NCI-H2227 treated with DMSO at 0.1 percent for 48 hours (cell line): ENCODE results near the gene SCMH1.
"Not testable (repeated sequence)": the region's sequence is repeated elsewhere in the genome, so short reads cannot be mapped to it uniquely, and the experiment has no call there.

Experiments
- DNase-seq: peaks from one replicate; lab custom pipeline; 2025; lab: John Stamatoyannopoulos, UW

The SCMH1 gene

GRCh38 chr1:41241749-41242341 lies at the start of gene SCMH1:
Gene SCMH1, minus strand, starts transcription at chr1:41242306. Its CDS starts 56,173 bp downstream, at chr1:41186133.
- peak; percentile 69 for DNase-seq

- no peak for DNase-seq
Measured at GRCh38 chr1:41291195-41291594, 49.1 kb upstream of the SCMH1 start.

DNA sequence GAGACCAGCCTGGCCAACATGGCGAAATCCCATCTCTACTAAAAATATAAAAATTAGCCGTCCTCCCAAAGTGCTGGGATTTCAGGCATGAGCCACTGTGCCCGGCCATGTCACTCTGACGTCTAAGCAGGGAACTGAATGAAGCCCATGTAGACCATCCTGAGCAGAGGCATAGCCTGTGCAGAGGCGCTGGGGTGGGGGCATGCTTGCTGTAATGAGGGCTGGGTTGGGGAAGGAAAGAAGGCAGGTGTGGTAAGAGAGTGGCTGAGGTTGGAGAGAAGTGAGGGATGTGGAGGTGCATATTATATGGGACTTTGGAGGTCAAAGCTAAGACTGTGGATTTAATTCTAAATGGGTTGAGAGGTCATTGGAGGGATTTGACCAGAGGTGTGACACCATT lies 47.1 kb upstream of the SCMH1 start:
- no peak for DNase-seq

DNA sequence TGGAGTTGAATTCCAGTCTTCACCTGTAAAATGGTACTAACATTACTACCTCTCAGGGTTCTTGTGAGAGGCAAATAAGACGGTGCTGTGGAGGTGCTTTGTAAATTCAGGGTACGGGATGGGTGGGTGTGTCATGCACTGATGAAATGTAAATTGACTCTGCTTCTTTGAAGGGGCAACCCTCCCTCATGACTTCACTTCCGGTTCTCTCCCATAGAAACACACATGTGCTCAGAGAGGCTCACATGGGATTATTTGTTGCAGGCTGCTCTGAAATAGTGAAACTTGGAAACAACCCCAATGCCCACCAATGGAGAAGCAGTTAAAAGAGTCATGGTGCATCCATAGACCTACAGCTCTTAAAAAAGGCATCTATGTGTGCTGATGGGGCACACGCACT lies 44.9 kb upstream of the SCMH1 start:
- no peak for DNase-seq

GRCh38 chr1:41286486-41286885 lies 44.4 kb upstream of the SCMH1 start:
- DNase-seq = no peak

DNA sequence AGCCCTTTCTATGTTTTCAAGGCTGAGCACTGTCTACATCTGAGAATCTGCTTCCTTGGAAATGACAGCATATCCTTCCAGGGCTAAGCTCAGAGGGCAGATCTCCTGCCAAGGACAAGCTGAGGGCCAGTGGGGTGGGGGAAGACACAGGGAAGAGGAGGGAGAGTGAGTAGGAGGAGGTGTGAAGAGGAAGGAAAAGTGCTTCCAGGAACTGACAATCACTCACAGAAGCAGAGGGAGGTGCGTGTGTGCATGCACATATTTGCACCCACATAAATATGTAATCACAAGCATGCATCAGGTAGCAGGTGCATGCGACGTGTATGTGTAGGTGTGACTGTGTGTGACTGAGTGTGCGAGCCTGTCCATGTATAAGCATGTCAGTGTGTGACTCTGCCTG lies 43.7 kb upstream of the SCMH1 start:
- no peak for DNase-seq

DNA sequence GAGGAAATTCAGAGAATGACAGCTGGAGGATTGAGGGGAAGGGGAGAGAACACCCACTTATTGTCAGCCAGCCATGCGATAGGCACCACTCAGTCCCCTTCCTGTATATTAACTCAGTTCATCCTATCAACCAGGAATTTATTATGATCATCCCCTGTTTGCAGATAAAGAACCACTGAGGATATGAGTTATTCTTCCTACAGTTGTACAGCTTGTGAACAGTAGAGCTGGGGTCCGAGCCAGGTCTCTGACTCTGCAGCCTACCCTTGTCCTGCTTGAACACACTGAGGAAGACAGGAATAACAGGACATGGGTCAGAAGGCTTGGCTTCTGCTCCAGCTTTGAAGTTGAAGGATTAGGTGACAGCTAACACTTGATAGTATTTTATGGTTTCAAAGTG lies 42.0 kb upstream of the SCMH1 start:
- no peak for DNase-seq

DNA sequence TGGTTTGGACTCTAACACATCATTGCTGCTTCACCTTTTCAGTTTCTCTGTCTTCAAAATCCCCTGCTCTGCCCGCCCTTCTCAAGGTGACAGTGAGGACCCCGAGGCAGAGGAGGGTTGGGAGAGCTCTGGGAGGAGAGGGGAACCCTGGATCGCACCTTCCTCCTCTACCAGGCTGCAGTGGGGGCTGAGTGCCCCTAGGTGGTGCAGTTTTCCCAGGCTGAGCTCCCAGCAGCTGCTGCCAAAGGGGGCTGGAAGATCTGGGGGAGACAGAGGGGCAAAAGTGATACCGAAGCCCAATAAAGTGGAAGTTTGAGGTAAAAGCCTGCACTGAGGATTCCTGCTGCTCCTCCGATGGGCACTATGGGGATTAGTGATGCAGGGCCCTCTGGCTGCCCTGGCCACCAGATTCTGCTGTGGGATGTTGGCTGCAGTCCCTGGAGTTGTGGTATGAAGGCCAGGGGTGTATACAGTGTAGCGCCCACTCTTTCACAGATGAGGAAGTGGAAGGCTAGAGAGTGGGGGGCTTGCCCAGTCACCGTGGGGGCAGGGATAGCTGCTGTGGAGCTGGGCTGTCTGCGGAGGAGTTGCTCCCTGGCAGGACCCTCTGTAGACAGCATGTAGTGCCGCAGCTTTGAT lies 40.7 kb upstream of the SCMH1 start:
- peak; percentile 7 for DNase-seq

DNA sequence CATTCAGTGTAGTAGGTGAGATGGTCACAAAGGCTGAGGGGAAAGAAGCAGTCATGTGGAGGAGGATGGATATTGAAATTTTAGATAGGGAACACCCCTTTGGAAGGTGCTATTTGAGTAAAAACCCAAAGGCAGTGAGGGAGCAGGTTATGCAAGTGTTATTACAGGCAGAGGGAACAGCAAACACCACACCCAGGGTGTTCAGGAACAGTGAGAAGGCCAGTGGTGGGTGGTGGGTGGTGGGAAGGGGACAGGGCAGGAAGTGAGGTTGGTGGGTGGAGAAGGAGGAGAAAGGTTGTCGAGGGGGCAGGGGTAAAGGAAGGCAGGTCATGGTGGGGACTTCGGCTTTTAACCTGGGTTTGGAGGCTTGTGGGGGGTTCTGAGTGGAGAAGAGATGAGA lies 39.2 kb upstream of the SCMH1 start:
- no peak for DNase-seq

DNA sequence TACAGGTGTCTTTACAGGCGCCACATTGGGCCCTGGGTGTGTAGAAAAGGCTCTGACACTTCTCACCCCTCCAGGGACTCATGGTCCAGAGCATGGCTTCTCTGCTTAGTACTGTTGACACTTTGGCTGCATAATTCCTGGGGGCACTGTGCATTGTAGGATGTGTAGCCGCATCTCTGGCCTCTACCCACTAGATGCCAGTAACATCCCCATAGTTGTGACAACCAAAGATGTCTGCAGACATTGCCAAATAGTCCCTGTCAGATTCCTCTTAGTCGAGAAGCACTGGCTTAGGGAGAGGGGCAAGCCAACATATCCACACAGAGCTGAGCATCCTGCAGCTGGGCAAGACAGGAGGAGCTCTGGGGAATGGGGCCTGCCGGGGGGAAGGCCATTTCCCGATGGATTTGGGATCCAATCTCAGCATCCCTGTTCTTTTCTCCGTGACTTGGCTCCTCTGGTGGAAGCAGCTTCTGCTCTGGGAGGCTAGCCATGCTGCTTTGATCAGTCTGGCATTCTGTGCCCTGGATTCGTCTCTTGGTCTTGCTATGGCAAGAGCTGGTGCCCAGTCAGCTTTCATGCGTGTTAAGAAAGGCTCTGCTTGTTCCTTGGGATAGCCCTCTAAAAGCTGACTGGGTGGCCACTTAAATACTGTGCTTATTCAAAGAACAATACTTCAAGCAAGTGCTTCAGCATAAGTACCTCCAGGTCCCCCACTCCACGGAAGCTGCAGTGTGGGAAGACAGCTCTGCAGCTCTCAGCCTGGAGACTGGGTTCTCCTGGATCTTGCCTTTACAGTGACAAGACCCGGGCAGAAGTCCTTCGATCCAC lies 38.3 kb upstream of the SCMH1 start:
- DNase-seq = no peak

GRCh38 chr1:41278076-41278475 lies 36.0 kb upstream of the SCMH1 start:
- DNase-seq = no peak

GRCh38 chr1:41277371-41277975 lies 35.4 kb upstream of the SCMH1 start:
- no peak for DNase-seq

DNA sequence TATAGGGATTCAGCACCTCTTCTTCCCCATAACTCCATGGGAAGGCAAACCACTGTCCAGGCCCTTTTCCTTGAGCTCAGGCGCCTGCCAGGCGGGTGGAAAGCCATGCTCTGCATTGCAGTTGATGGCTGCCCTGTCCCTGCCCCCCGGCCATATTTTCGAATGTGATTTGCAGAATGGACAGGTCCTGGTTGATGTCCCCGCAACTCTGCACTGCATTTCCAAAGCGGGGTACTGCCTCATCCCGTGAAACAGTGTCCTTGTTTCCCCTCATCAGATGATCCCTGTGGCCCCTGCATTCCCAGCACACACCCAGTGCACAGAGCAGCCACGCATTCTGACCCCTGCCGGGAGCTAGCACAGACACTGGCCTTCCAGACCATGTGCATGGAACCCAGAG lies 33.7 kb upstream of the SCMH1 start:
- DNase-seq = no peak

DNA sequence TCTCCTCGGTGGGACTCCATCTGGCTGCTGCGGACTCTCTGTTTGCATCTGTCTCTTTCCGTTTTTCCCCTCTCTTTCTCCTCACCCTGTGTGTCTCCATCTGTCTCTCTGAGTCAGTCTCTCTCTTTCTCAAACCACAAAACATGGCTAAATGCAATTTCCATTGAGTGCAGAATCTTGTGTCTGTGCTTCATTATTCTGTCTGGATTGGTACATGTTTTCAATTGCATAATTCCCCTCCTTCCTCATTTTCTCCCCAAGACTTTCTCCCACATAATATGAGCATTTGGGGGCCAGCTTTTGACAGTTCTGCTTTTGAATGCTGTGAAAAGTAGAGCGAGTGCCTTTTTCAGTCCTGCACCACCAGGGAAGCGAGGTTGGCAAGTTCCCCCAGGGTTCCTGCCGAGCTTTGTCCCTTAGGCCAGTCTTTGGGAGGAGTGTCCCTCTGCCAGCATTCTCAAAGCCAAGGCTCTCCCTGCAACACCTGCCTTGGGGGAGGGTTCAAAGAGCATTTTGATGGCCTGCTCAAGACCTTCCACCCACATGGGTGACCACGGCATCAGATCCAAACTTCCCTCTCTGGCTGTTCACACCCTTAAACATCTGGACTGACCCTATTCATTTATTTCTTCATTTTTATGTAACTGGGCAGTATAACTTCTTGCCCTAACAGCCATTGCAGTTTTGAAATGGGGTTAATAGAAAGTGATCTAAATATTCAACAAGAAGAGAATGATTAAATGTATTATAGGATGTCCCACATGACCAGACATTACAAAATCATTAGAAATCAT lies 32.8 kb upstream of the SCMH1 start:
- DNase-seq = no peak

DNA sequence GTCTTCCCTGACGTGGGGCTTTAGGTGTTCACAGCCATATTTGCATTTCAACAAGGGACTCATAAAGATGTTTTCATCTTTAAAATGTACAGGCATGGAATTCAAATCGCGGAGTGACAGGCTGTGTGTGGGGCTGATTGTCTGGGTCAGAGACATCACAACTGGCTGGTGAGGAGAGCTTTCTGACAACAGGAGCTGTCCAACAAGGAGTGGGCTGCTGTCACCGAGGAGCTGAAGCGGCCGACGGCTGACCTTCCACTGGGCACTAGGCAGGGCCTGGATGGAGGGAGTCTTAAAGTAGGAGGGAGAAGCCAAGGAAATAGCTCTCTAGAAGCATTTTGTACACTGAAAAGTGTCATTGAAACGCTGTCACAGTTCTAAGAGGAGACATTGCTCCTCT lies 30.5 kb upstream of the SCMH1 start:
- no peak for DNase-seq

DNA sequence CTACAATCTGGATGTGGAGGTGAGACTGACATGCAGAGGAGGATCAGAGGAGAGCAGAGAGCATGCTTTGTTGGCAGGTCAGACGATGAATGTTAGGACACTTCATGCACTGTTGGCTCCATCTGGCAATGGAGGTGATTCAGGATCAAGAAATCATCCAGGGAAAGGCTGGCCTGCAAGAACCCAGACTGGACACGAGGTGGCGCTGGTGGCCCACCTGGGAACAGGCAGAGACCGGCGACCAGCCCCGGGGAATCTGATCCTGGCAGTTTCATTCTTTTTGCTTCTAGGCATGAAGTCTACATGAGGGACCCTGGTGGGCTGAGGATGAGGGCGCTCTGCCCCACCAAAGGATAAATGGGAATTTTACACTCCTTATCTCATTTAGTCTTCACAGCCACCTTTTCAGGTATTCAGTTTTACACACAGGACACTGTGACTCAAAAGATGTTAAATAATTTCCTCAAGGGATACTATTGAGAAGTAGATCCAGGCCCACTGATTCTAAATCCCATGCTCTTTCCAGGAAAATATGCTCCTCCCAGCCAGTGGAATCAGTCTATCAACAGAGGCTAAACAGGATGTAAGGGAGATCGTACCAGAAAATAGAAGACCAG lies 26.2 kb upstream of the SCMH1 start:
- peak; percentile 79 for DNase-seq

DNA sequence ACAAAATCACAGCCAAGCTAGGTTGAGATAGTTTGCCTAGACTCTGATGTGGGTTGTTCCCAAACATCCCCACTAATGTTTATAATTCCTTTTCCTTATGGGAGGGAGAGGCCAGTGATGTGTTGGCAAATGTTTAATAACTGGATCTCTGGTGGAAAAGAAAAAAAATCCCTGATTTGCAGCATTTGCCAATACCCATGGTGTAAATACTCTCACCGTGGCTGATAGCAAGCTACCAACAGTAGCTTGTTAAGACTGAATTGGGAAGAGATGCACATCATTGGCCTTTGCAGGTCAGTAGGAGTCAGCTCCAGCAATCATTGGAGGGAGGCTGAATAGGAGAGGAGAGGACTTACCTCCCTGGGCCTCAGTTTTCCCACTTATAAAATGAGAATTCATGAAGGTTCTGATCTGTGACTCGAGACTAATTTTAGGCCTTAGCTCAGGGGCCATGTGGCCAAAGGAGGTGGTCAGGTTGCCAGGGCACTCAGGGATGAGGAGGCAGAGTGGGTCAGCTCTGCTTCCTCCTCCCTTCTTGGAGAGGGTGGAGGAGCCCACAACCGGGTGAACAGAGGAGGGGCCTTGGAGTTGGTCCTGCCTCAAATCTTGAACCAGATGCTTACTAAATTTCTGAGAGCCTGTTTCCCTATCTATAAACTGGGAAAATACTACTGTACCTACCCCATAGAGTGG lies 20.0 kb upstream of the SCMH1 start:
- no peak for DNase-seq

GRCh38 chr1:41260768-41261167 lies 18.7 kb upstream of the SCMH1 start:
- DNase-seq = no peak

- DNase-seq = no peak
Measured at GRCh38 chr1:41259221-41259620, 17.1 kb upstream of the SCMH1 start.

GRCh38 chr1:41255978-41256377 lies 13.9 kb upstream of the SCMH1 start:
- no peak for DNase-seq

DNA sequence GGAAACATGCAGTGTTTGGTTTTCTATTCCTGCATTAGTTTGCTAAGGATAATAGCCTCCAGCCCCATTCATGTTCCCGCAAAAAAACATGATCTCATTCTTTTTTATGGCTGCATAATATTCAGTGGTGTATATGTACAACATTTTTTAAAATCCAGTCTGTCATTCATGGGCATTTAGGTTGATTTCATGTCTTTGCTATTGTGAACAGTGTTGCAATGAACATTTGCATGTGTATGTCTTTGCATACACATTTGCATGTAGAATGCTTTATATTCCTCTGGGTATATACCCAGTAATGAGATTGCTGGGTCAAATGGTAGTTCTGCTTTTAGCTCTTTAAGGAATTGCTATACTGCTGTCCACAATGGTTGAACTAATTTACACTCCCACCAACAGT lies 9.0 kb upstream of the SCMH1 start:
- DNase-seq = not testable (repeated sequence)
